Measurements from ENCODE around the gene VWA7.
A peak's percentile ranks its signal among the peaks of the same experiment; 100 is the strongest.

Gene VWA7

DNA sequence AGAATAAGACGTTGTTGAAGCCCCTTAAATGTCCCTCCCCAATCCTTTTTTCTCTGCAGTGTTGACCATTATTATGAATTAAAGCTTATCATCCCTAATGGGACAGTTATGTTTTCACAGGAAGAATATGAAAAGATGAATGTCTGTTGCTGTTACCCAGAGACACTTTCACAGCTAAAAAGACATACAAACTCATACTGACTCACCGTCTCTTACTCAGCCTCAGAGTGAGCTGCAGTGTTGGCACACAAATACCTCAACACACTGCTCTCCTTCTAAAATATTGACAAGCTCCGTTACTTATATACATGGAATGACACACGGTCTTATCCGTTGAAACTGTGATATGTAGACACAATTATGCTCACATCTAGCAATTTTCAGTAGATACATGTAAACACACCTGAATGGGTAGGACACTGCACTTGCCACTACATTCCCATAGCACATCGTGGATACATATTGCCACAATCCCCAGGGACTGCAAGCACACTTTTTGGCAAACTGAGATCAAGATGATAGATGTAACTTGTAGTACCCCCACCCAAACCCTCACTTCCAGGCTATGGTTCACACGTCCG, 24.3 kb downstream of the VWA7 start:
- H3K4me1 ChIP-seq (ENCODE audit: control insufficient read depth in 2 of 2, insufficient read depth in 2 of 2, low read length in 2 of 2) = no peaks in the 10 kb centered on the region
- no peaks in the 10 kb centered on the region for H3K9me3 ChIP-seq (ENCODE audit: control insufficient read depth in 2 of 2, low read length in 2 of 2)
- no peak overlapping the region for H3K4me3 ChIP-seq (ENCODE audit: low read length in 2 of 2)
- H3K9ac ChIP-seq (ENCODE audit: low read depth in 1 of 2, low read length in 2 of 2) = no peak overlapping the region
- no peaks in the 10 kb centered on the region for H3K27me3 ChIP-seq (ENCODE audit: control insufficient read depth in 2 of 2, insufficient read depth in 2 of 2, low read length in 2 of 2)
- no peaks in the 10 kb centered on the region for H3K36me3 ChIP-seq (ENCODE audit: control insufficient read depth in 2 of 2, insufficient read depth in 2 of 2, low read length in 2 of 2)
- no peak overlapping the region for H3K27ac ChIP-seq (ENCODE audit: low read depth in 2 of 2, low read length in 2 of 2)

DNA sequence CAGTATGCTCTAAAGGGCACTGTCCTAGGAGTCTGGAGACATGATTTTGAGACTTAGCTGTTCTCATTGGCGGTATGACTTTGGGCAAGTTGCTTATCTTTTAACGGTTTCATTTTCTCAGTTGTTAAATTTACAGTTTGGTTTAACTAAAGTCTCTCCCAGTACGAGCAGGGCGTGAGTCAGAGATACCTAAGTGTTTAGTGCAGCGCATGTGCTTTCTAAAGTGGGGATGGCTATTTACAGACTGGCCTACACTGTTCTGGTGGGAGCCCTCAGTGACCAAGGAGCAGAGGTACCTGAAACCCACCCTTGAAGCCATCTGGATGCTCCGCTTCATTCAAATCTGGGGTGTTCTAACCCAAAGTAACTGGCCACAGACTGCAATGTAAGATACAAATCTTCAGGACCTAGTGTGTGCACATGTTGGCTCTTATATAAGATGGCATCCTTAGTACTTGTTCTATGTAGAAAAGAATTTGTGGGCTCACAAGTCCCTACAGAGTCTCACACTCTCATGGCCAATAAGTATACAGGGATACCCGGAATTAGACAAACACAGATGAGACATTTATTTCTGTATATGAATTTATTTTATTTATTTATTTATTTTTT, 26.6 kb downstream of the VWA7 start:
- H3K9me3 ChIP-seq (ENCODE audit: control insufficient read depth in 2 of 2, low read length in 2 of 2) = no peaks in the 10 kb centered on the region
- peaks cover 0 to 6% of the 10 kb centered on the region in 2 donors for H3K36me3 ChIP-seq (ENCODE audit: control insufficient read depth in 2 of 2, insufficient read depth in 2 of 2, low read length in 2 of 2)
- H3K27ac ChIP-seq (ENCODE audit: low read depth in 2 of 2, low read length in 2 of 2) = no peak overlapping the region
- no peaks in the 10 kb centered on the region for H3K4me1 ChIP-seq (ENCODE audit: control insufficient read depth in 2 of 2, insufficient read depth in 2 of 2, low read length in 2 of 2)
- H3K27me3 ChIP-seq (ENCODE audit: control insufficient read depth in 2 of 2, insufficient read depth in 2 of 2, low read length in 2 of 2) = no peaks in the 10 kb centered on the region
- no peak overlapping the region for H3K9ac ChIP-seq (ENCODE audit: low read depth in 1 of 2, low read length in 2 of 2)
- no peak overlapping the region for H3K4me3 ChIP-seq (ENCODE audit: low read length in 2 of 2)

DNA sequence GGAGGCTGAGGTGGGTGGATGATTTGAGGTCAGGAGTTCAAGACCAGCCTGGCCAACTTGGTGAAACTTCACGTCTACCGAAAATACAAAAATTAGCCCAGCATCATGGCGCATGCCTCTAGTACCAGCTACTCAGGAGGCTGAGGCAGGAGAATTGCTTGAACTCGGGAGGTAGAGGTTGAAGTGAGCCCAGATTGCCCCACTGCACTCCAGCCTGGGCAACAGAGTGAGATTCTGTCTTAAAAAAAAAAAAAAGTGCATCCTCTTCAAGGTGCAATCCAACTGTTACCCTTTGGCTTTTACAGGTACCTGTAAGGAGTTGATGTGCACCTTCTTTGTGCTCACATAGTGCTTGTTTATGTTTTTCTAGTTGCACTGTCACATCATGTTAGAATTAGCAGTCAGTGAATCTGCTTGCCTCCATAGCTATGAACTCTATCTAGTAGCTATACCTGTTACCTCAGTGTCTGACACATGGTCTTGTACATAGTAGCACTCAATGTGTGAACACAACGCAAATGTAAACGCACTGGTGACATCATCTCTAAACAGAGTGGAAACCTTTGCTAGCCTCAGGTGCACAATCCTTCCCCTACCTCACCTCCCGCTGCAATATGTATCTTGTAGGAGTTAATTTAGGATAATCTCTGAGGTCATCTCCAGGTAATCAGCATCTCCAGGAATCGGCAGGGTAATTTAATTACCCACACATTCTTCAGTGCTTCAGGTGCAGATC, 27.7 kb downstream of the VWA7 start:
- Histone ChIP-seq H3K4me1 (ENCODE audit: control insufficient read depth in 2 of 2, insufficient read depth in 2 of 2, low read length in 2 of 2) (no peaks in the 10 kb centered on the region), H3K27ac (ENCODE audit: low read depth in 2 of 2, low read length in 2 of 2) (no peak overlapping the region), H3K36me3 (ENCODE audit: control insufficient read depth in 2 of 2, insufficient read depth in 2 of 2, low read length in 2 of 2) (peaks cover 0 to 6% of the 10 kb centered on the region in 2 donors)

DNA sequence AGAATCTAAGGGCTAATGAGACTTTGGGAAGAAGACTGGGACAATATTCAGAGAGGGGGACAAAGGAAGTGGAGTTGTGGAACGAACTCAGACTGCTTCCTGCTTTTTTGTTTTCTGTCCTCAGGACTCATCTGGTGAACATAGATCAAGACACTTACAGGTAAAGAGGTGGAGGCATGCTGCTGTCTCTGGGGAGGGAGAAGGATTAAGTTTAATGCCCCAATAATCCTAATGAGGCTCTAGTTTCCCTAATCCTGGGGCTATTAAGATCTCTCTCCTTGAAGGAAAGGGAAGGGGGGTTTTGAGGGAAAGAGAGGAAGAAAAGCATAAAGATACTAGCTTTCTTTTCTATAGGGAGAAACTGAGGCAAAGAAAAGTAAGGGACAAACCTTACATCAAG, 32.7 kb downstream of the VWA7 start:
- no peak overlapping the region for H3K4me3 ChIP-seq (ENCODE audit: low read length in 2 of 2)

More for the DNA sequence above, 27.7 kb downstream of the VWA7 start:
- Histone ChIP-seq H3K9me3 (ENCODE audit: control insufficient read depth in 2 of 2, low read length in 2 of 2) (no peaks in the 10 kb centered on the region), H3K4me3 (ENCODE audit: low read length in 2 of 2) (no peak overlapping the region), H3K9ac (ENCODE audit: low read depth in 1 of 2, low read length in 2 of 2) (no peak overlapping the region), H3K27me3 (ENCODE audit: control insufficient read depth in 2 of 2, insufficient read depth in 2 of 2, low read length in 2 of 2) (no peaks in the 10 kb centered on the region)

DNA sequence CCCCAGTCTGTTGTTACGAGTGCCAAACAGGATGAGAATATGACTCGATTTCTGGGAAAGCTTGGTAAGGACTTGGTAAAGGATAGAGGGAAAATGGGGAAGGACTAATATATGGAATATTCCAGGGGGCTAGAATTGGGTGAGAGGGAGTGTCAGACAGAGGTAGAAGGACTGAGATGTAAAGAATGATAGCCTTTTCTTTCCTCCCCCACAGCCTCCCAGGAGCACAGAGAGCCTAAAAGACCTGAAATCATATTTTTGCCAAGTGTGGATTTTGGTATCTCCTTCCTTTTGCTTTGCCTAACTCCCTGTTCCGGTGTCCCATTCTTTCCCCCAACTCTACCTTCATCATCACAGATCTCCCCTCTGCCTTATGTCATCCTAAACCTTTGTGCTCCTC, 34.2 kb downstream of the VWA7 start:
- no peaks in the 10 kb centered on the region for H3K27me3 ChIP-seq (ENCODE audit: control insufficient read depth in 2 of 2, insufficient read depth in 2 of 2, low read length in 2 of 2)
- no peaks in the 10 kb centered on the region for H3K9me3 ChIP-seq (ENCODE audit: control insufficient read depth in 2 of 2, low read length in 2 of 2)
- no peak overlapping the region for H3K27ac ChIP-seq (ENCODE audit: low read depth in 2 of 2, low read length in 2 of 2)
- H3K36me3 ChIP-seq (ENCODE audit: control insufficient read depth in 2 of 2, insufficient read depth in 2 of 2, low read length in 2 of 2) = peaks cover 0 to 24% of the 10 kb centered on the region in 2 donors
- H3K4me3 ChIP-seq (ENCODE audit: low read length in 2 of 2) = no peak overlapping the region
- peaks cover 19 to 20% of the 10 kb centered on the region in 2 donors for H3K4me1 ChIP-seq (ENCODE audit: control insufficient read depth in 2 of 2, insufficient read depth in 2 of 2, low read length in 2 of 2)
- H3K9ac ChIP-seq (ENCODE audit: low read depth in 1 of 2, low read length in 2 of 2) = no peak overlapping the region

More for the DNA sequence above, 32.7 kb downstream of the VWA7 start:
- Histone ChIP-seq H3K4me1 (ENCODE audit: control insufficient read depth in 2 of 2, insufficient read depth in 2 of 2, low read length in 2 of 2) (peaks cover 5% of the 10 kb centered on the region in 2 donors), H3K9me3 (ENCODE audit: control insufficient read depth in 2 of 2, low read length in 2 of 2) (no peaks in the 10 kb centered on the region), H3K9ac (ENCODE audit: low read depth in 1 of 2, low read length in 2 of 2) (no peak overlapping the region), H3K27me3 (ENCODE audit: control insufficient read depth in 2 of 2, insufficient read depth in 2 of 2, low read length in 2 of 2) (no peaks in the 10 kb centered on the region), H3K27ac (ENCODE audit: low read depth in 2 of 2, low read length in 2 of 2) (no peak overlapping the region), H3K36me3 (ENCODE audit: control insufficient read depth in 2 of 2, insufficient read depth in 2 of 2, low read length in 2 of 2) (peaks cover 0 to 24% of the 10 kb centered on the region in 2 donors)

DNA sequence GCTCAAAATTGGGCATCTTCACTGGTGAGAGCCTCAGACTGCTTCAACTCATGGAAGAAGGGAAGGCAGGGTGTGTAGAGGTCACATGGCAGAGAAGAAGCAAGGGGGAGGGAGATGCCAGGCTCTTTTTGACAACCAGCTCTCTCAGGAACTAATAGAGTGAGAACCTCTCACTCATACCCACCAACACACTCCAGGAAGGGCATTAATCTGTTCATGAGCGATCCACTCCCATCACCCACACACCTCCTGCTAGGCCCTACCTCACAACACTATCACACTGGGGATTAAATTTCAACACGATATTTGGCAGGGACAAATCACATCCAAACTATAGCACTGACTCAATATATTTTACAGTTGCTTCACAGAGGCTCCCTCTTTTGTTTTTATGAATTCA, 35.3 kb downstream of the VWA7 start:
- H3K4me3 ChIP-seq (ENCODE audit: low read length in 2 of 2) = no peak overlapping the region
- H3K9ac ChIP-seq (ENCODE audit: low read depth in 1 of 2, low read length in 2 of 2) = no peak overlapping the region
- no peaks in the 10 kb centered on the region for H3K9me3 ChIP-seq (ENCODE audit: control insufficient read depth in 2 of 2, low read length in 2 of 2)
- peaks cover 0 to 18% of the 10 kb centered on the region in 2 donors for H3K36me3 ChIP-seq (ENCODE audit: control insufficient read depth in 2 of 2, insufficient read depth in 2 of 2, low read length in 2 of 2)
- H3K27ac ChIP-seq (ENCODE audit: low read depth in 2 of 2, low read length in 2 of 2) = no peak overlapping the region
- H3K4me1 ChIP-seq (ENCODE audit: control insufficient read depth in 2 of 2, insufficient read depth in 2 of 2, low read length in 2 of 2) = peaks cover 28 to 29% of the 10 kb centered on the region in 2 donors
- H3K27me3 ChIP-seq (ENCODE audit: control insufficient read depth in 2 of 2, insufficient read depth in 2 of 2, low read length in 2 of 2) = no peaks in the 10 kb centered on the region

DNA sequence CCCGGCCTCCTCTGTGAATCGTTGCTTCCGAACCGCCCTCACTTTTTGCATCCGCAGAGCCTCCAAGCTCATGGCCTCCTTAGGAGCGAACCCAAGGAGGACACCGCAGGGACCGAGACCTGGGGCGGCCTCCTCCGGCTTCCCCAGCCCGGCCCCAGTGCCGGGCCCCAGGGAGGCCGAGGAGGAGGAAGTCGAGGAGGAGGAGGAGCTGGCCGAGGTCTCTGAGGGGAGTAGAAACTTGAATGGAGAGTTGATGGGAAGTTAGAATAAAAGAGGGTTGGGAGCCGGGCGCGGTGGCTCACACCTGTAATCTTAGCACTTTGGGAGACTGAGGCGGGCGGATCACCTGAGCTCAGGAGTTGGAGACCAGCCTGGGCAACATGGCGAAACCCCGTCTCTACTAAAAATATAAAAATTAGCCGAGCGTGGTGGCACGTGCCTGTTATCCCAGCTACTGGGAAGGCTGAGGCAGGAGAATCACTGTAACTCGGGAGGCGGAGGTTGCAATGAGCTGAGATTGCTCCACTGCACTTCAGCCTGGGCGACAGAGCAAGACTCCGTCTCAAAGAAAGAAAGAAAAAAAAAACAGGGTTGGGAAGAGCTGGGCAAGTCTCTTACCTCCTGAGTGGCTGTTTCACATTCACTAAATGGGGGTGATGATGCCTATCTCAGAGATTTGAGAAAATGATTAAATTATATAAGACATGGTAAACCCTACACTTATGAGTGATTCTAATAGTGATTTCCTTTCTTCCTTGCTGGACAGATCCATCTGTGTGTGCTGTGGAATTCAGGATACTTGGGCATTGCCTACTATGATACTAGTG, 36.5 kb downstream of the VWA7 start:
- H3K36me3 ChIP-seq (ENCODE audit: control insufficient read depth in 2 of 2, insufficient read depth in 2 of 2, low read length in 2 of 2) = peaks cover 0 to 18% of the 10 kb centered on the region in 2 donors
- no peaks in the 10 kb centered on the region for H3K27me3 ChIP-seq (ENCODE audit: control insufficient read depth in 2 of 2, insufficient read depth in 2 of 2, low read length in 2 of 2)
- H3K4me3 ChIP-seq (ENCODE audit: low read length in 2 of 2) = peak overlapping the region; percentile 81 to 87
- peak overlapping the region; percentile 90 to 97 for H3K27ac ChIP-seq (ENCODE audit: low read depth in 2 of 2, low read length in 2 of 2)
- peaks cover 30 to 33% of the 10 kb centered on the region in 2 donors for H3K4me1 ChIP-seq (ENCODE audit: control insufficient read depth in 2 of 2, insufficient read depth in 2 of 2, low read length in 2 of 2)
- H3K9me3 ChIP-seq (ENCODE audit: control insufficient read depth in 2 of 2, low read length in 2 of 2) = no peaks in the 10 kb centered on the region
- H3K9ac ChIP-seq (ENCODE audit: low read depth in 1 of 2, low read length in 2 of 2) = peak overlapping the region; percentile 85 to 89

DNA sequence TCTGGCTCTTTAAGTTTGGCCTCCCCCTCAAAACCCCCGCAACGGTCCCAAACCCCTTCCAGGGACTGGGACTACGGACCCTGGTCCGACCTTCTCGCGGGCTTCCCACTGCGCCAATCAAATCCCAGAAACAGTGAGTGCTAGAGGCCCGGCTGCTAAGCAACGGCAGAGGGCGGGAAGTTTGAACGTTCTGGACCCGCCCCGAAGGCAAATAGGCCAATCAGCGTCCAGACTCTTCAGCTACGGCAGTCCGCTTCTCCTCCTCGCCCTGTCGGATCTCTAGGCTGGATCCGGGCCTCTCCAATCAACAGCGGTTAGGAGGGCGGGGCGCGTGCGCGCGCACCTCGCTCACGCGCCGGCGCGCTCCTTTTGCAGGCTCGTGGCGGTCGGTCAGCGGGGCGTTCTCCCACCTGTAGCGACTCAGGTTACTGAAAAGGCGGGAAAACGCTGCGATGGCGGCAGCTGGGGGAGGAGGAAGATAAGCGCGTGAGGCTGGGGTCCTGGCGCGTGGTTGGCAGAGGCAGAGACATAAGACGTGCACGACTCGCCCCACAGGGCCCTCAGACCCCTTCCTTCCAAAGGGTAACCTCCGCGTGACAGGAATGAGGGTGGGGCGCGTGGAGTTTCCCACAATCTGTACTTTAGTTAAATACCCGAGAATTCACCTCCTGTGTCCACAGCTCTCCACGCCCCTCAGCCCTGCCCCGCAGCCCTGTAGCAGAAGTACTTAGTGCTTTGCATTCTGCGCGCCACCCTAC, 37.3 kb downstream of the VWA7 start, which contains the start of gene MSH5:
Gene MSH5, plus strand, starts transcription at position 367 of the 758 bp plus-strand sequence. CDS start 462 bp downstream, outside the sequence.
- Histone ChIP-seq H3K27ac (ENCODE audit: low read depth in 2 of 2, low read length in 2 of 2) (peak within 1 kb of the TSS; percentile 96 to 97), H3K4me1 (ENCODE audit: control insufficient read depth in 2 of 2, insufficient read depth in 2 of 2, low read length in 2 of 2) (peaks cover 30 to 33% of the 10 kb centered on the region in 2 donors), H3K27me3 (ENCODE audit: control insufficient read depth in 2 of 2, insufficient read depth in 2 of 2, low read length in 2 of 2) (no peaks in the 10 kb centered on the region), H3K36me3 (ENCODE audit: control insufficient read depth in 2 of 2, insufficient read depth in 2 of 2, low read length in 2 of 2) (peaks cover 0 to 18% of the 10 kb centered on the region in 2 donors), H3K4me3 (ENCODE audit: low read length in 2 of 2) (peak within 1 kb of the TSS; percentile 81 to 87), H3K9me3 (ENCODE audit: control insufficient read depth in 2 of 2, low read length in 2 of 2) (no peaks in the 10 kb centered on the region), H3K9ac (ENCODE audit: low read depth in 1 of 2, low read length in 2 of 2) (peak within 1 kb of the TSS; percentile 85 to 89)
